SK-N-SH (cell line): ENCODE results near the gene HLA-DOA.

ENCODE experiments used
- CTCF ChIP-seq: fragments of 200-600 bp; sonication (generic); IDR thresholded peaks from 2 replicates; pipeline ENCODE4 v1.6.1; 2017; ENCODE audit warnings: antibody characterized with exemption, mild to moderate bottlenecking, moderate library complexity
- MAX ChIP-seq: IDR thresholded peaks from 2 replicates; pipeline ENCODE4 v1.4.0; 2012; ENCODE audit warnings: low read depth
- RAD21 ChIP-seq: IDR thresholded peaks from 2 replicates; pipeline ENCODE4 v1.6.1; 2012; ENCODE audit warnings: mild to moderate bottlenecking, low read length
- YY1 ChIP-seq: IDR thresholded peaks from 2 replicates; pipeline ENCODE4 v1.4.0; 2012; ENCODE audit warnings: low read depth, mild to moderate bottlenecking
- TF ChIP-seq, protein P1 (sequence below): IDR thresholded peaks from 2 replicates; pipeline ENCODE4 v1.4.0; 2012; ENCODE audit warnings: low read depth, borderline replicate concordance

DNA sequence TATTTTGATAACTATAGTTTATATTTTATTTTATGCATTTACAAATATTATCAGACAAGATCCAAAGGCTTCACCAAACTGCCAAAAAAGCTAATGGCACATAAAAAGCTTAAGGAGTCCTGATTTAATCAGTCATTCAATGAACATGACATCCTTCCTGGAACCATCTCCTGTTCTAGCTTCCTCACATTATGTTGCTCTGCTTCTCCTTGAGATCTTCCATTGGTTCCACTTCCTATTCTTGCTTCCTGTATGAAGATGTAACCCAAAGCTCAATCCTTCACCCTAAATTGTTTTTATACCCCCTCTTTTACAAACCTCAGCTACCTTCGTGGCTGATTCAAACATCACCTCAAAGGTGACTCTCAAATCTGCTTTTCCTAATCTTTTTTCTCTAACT, 45.5 kb downstream of the HLA-DOA start:
- no peak for TF ChIP-seq MAX
- no peak for TF ChIP-seq YY1
- no peak for TF ChIP-seq RAD21
- TF ChIP-seq, protein P1, sequence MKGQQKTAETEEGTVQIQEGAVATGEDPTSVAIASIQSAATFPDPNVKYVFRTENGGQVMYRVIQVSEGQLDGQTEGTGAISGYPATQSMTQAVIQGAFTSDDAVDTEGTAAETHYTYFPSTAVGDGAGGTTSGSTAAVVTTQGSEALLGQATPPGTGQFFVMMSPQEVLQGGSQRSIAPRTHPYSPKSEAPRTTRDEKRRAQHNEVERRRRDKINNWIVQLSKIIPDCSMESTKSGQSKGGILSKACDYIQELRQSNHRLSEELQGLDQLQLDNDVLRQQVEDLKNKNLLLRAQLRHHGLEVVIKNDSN = no peak
- TF ChIP-seq CTCF = no peak
